ENCODE results near the gene LRP5. TPM values are rescaled to one million over a fixed set of nuclear protein-coding genes. Genes with fewer than 3 reads are reported as not detected.
A peak's percentile ranks its signal among the peaks of the same experiment; 100 is the strongest.
"Not testable (repeated sequence)": the region's sequence is repeated elsewhere in the genome, so short reads cannot be mapped to it uniquely, and the experiment has no call there.

The LRP5 gene
- total RNA-seq, 1 donor from 2014 or later, result 154 TPM

- no peak for DNase-seq (ENCODE audit: low spot score)
Measured at GRCh38 chr11:68329536-68329935, 17.1 kb downstream of the LRP5 start.

DNA sequence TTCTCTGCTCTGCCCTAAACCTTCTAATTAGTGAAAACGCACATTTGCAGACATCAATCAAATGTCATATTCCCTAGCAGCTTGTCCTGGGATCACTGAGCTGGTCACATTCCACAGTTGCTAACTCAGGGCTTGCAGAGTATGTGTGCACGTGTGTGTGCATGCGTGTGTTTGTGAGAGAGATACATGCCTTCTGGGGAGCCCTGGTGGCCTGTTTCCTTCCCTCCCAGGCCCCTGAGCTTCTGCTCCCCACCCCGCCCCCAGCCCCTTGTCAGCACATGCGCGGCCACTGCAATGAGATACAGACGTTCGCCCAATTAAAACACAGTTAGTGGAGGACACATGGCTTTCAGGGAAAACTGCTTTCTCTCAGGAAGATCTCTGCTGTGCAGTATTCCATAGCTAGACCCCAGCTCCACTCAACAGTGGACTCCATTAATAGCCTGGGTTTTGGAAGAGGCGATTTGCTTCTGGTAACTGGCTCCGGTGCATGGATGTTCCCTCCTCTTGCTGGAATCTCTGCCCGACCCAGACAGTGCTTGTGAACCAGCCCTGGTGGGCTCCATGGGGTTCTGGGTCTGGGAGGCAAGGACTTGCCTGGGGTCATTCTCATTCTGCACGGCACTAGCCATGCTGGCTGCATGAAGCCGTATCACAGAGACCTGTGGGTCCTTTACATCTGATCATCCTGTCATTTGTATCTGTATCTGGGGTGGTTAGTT is 17.7 kb downstream of the LRP5 start:
- DNase-seq (ENCODE audit: low spot score), result no peak

- no peak for DNase-seq (ENCODE audit: low spot score)
Measured at GRCh38 chr11:68330700-68331337, 18.4 kb downstream of the LRP5 start.

- DNase-seq (ENCODE audit: low spot score), result peak; percentile 60
Measured at GRCh38 chr11:68331338-68331947, 19.1 kb downstream of the LRP5 start.

DNA sequence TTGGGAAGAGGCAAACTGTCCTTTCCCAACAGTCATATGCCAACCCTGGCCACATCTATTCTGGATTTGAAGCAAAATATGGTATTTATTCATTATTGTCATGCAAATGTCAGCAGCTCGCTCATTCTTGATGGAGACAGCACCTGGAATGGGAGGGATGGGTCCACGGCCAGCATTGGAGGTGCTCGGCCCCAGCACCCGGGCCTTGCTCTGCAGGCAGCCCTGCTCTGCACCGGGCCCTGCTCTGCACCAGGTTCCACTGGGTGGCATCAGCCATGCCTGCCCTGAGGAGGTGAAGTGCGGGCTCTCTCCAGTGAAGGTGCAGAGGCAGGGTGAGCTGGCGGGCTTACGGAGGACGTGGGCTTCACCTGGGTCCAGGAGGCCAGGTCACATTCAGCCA is 19.8 kb downstream of the LRP5 start:
- no peak for DNase-seq (ENCODE audit: low spot score)

DNA sequence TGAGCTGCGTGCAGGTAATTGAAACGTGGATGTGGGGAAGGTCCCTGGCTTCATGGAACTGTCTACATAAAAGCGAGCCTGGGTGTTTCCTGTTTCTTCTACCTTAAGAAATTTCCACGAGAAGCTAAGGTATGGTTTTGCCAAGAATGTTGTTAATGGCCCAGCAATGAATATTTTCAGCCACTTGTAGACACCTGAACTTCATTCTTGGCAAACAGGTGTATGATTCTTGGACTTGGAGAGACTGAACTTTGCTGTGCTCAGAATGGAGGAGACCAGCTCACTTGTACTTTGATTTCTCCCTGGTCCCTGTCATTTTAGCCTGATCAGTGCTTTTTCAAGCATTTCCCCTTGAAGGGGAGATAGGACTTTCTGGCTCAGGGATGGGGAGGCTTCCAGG is 20.8 kb downstream of the LRP5 start:
- DNase-seq (ENCODE audit: low spot score), result no peak

- no peak for DNase-seq (ENCODE audit: low spot score)
Measured at GRCh38 chr11:68334923-68335322, 22.5 kb downstream of the LRP5 start.

DNA sequence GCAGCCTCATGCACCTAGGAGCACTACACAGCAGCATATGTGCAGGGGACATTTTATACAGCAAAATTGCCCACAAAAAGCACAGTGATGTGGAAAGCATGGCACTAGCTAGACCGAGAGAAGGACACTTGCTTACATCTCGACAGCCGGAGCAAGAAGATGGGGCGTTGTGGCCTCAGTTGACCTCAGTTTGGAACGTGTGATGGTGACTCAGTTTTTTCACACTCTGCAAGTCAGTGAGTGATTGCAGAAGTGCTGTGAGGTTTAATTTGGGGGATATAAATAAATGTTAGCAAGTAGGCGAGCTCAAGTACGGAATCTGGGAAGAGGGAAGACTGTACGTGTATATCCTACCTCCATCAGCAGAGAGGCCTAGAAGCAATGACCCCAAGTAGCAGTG is 23.3 kb downstream of the LRP5 start:
- DNase-seq (ENCODE audit: low spot score), result no peak

DNA sequence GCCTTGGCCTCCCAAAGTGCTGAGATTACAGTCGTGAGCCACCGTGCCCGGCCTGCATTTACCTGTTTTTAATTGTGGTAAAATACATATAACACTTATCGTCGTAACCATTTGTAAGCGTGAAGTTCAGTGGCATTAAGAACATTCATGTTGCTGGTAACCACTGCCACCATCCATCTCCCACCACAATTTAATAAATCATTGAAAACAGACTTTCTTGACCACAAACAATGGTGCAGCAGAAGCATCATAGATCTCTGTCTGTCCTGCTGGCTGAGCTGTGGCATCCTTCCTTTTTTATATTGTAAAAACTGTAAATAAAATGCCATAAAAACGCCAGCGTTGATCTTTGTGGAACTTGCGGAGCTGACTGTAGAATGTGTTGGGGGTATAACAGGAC is 24.3 kb downstream of the LRP5 start:
- DNase-seq (ENCODE audit: low spot score), result no peak

DNA sequence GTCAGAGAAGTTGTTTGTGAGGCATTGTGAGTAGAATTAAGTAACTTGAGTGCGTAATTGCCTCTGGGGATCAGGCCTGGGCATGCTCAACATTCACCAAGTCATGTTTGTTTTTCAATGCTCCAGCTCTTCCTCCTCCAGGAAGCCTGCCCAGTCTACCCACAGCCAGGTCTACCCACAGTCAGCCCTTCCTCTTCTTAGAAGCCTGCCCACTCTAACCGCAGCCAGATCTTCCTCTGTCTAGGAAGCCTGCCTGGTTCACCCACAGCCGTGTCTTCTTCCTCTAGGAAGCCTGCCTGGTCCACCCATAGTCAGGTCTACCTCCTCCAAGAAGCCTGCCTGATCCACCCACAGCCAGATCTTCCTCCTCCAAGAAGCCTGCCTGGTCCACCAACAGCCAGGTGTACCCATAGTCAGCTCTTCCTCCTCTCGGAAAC is 25.0 kb downstream of the LRP5 start:
- no peak for DNase-seq (ENCODE audit: low spot score)

DNA sequence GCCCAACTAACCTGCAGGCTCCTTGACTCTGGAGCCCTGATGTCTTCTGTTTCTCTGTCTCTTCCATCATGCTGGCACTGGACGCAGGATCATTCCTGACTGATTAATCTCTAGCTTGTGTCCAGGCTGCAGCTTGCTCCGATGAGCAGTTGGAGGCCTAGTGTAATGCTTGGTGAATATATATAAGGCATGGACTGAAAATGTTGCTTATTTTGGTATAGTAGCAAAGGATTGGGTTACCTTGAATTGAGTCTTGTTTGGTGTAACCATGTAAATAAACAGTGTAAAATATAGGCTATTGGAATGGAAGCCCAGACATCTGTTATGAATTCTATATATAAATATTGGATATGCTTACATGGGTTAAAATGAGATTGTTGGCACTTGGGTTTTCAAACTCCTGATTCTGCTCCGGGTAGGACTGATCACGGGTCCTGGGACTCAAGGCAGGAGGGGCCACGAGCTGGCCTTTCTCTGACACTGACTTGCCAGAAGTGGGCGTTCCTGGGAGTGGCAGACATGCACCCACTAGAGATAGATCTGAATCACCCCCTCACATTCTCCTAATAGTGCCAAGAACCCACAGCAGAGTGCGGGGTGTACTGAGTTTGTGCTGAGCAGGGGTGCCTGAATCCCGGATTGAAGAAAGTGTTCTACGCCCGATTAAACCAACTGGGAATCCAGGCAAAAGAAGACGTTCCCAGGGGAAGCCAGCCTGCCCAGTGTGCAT is 25.8 kb downstream of the LRP5 start:
- no peak for DNase-seq (ENCODE audit: low spot score)

- DNase-seq (ENCODE audit: low spot score), result no peak
Measured at GRCh38 chr11:68340003-68340767, 27.8 kb downstream of the LRP5 start.

GRCh38 chr11:68340784-68341556 is 28.6 kb downstream of the LRP5 start:
- DNase-seq (ENCODE audit: low spot score), result no peak

DNA sequence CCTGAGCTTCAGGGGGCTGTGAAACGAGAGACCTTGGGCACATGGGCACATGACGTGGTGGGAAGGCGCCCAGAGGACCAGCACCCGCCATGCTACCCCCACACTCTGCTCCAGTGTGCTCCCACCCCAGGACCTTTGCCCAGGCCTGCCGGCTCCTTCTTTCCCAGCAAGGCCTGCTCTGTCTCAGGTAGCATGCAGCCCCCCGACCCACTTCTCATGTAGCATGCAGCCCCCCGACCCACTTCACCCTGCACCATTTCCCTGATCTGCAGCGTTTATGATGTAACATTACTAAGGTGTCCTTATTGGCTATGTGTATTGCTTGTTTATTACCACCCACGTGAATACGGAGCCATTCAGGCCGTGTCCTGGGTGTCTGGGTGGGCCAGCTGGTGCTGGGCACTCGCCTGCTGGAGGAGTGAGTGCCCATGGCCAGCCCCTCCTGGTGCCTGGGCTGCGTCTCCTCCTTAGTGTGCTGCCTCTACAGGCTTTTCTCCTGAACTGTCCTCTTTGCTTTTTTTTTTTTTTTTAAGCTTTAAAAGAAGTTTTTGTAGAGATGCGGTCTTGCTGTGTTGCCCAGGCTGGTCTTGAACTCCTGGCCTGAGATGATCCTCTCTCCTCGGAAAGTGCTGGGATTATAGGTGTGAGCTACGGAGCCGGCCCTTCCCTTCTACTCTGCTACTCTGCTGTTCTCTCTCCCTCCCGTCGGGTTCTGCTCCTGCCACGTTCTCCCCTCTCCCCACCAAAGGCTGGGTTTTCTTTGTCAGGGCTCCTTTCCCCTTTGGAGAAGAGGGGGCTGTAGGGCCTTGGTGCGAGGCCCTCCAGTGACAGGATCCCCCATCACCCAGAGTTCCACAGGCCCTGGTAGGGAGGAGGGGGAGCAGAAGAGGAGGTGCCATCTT is 29.4 kb downstream of the LRP5 start:
- DNase-seq (ENCODE audit: low spot score), result no peak

GRCh38 chr11:68342459-68343158 is 30.2 kb downstream of the LRP5 start:
- DNase-seq (ENCODE audit: low spot score), result no peak

DNA sequence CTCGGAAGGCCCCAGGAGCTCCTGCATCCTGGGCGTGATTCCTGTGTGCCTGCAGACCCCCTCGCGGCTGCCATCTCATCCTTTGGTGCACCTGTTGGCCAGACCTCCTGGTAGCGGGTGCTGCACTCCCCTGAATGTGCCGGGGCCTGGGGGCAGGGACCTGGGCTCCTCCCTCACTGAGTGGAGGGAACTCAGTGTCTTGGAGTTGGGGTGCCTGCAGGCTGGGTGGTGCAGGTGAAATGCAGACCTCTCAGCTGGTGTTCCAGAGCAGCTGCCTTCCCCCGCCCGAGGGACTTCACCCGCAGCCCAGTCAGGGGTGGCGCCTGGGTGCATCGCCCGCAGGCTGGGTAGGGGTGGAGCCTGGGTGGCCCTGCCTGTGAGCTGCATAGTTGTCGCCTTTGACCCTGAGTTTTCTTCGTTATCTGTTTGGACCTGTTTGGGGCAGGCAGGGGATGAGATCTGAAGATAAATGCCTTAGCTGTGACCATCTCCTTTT is 31.4 kb downstream of the LRP5 start:
- peak; percentile 36 for DNase-seq (ENCODE audit: low spot score)

- not testable (repeated sequence) for DNase-seq (ENCODE audit: low spot score)
Measured at GRCh38 chr11:68344821-68345220, 32.4 kb downstream of the LRP5 start.

DNA sequence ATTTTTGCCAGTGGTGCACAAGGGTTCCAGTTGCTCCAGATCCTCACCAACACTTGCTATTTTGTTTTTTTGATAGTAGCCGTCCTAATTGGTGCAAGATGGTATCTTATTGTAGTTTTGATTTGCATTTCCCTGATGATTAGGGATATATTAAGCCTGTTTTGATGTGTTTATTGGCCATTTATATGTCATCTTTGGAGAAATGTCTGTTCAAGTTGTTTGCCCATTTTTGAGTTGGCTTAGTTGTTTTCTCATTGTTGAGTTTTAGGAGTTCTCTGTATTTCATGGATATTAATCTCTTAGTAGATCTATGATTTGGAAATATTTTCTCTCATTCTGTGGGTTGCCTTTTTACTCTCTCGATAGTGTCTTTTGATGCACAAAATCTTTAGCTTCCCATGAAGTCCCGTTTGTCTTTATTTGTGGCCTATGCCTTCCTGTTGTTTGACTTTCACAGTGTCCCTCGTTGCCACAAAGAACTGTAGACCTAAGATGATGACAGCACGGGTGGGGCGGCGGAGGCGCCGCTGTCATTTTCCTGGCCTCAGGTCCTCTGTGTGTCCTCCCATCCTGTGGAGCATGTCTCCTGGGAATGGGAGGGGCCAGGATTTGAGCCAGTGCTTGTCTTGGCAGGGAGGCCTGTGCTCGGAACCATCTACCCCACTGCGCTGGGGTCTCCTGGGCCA is 33.5 kb downstream of the LRP5 start:
- no peak for DNase-seq (ENCODE audit: low spot score)

GRCh38 chr11:68346462-68346790 is 34.0 kb downstream of the LRP5 start:
- DNase-seq (ENCODE audit: low spot score), result no peak

Measured in mucosa of gallbladder (tissue), 1 donor.